Measurements from ENCODE around the gene ARID4B.
"Not testable (repeated sequence)": the region's sequence is repeated elsewhere in the genome, so short reads cannot be mapped to it uniquely, and the experiment has no call there.

Gene ARID4B

GRCh38 chr1:235270625-235271024 lies 57.4 kb downstream of the ARID4B start:
- no peaks in the 10 kb centered on the region for H3K9me2 ChIP-seq (replicated peaks; ENCODE audit: insufficient read depth, low read length)
- H3F3A ChIP-seq (ENCODE audit: insufficient read depth), result peaks cover 18% of the 10 kb centered on the region; the same call in 1 of the 2 replicates
- H3K27ac ChIP-seq (ENCODE audit: low read depth, low read length), result no peak overlapping the region
- no peak overlapping the region for H3K9ac ChIP-seq (ENCODE audit: low read length)
- peaks cover 96% of the 10 kb centered on the region for H3K79me2 ChIP-seq (ENCODE audit: insufficient read depth, low read length)
- H3K4me3 ChIP-seq (ENCODE audit: insufficient read depth, low read length, poor library complexity, severe bottlenecking), result no peak overlapping the region
- no peaks in the 10 kb centered on the region for H3K27me3 ChIP-seq (ENCODE audit: low read length)
- no peak overlapping the region for H2AFZ ChIP-seq (ENCODE audit: low read depth, low read length, severe bottlenecking)
- H3K4me2 ChIP-seq (ENCODE audit: low read depth, low read length, poor library complexity, severe bottlenecking), result no peak overlapping the region
- no peak for TF ChIP-seq EZH2phosphoT487 (conservative IDR thresholded peaks at IDR 0.05; ENCODE audit: low read length)
- TF ChIP-seq, protein P1, sequence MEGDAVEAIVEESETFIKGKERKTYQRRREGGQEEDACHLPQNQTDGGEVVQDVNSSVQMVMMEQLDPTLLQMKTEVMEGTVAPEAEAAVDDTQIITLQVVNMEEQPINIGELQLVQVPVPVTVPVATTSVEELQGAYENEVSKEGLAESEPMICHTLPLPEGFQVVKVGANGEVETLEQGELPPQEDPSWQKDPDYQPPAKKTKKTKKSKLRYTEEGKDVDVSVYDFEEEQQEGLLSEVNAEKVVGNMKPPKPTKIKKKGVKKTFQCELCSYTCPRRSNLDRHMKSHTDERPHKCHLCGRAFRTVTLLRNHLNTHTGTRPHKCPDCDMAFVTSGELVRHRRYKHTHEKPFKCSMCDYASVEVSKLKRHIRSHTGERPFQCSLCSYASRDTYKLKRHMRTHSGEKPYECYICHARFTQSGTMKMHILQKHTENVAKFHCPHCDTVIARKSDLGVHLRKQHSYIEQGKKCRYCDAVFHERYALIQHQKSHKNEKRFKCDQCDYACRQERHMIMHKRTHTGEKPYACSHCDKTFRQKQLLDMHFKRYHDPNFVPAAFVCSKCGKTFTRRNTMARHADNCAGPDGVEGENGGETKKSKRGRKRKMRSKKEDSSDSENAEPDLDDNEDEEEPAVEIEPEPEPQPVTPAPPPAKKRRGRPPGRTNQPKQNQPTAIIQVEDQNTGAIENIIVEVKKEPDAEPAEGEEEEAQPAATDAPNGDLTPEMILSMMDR (IDR thresholded peaks at IDR 0.05; ENCODE audit: insufficient read depth, low read length, poor library complexity, severe bottlenecking), result no peak
- no peaks in the 10 kb centered on the region for H3K9me3 ChIP-seq (ENCODE audit: insufficient read depth, low read length)
- no peaks in the 10 kb centered on the region for H3K36me3 ChIP-seq (ENCODE audit: low read length)
- peaks cover 15% of the 10 kb centered on the region for H4K20me1 ChIP-seq (ENCODE audit: low read depth, low read length)

GRCh38 chr1:235269990-235270389 lies 58.0 kb downstream of the ARID4B start:
- not testable (repeated sequence) for H3K27me3 ChIP-seq (ENCODE audit: low read length); H3K4me2 ChIP-seq (ENCODE audit: low read depth, low read length, poor library complexity, severe bottlenecking); H3K27ac ChIP-seq (ENCODE audit: low read depth, low read length); H3K4me3 ChIP-seq (ENCODE audit: insufficient read depth, low read length, poor library complexity, severe bottlenecking); H3K9me2 ChIP-seq (replicated peaks; ENCODE audit: insufficient read depth, low read length); H3K36me3 ChIP-seq (ENCODE audit: low read length); H3K9ac ChIP-seq (ENCODE audit: low read length); H3K9me3 ChIP-seq (ENCODE audit: insufficient read depth, low read length); H2AFZ ChIP-seq (ENCODE audit: low read depth, low read length, severe bottlenecking)
- peaks cover 12% of the 10 kb centered on the region; the same call in 1 of the 2 replicates for H3F3A ChIP-seq (ENCODE audit: insufficient read depth)
- peaks cover 19% of the 10 kb centered on the region for H4K20me1 ChIP-seq (ENCODE audit: low read depth, low read length)
- peaks cover 96% of the 10 kb centered on the region for H3K79me2 ChIP-seq (ENCODE audit: insufficient read depth, low read length)

DNA sequence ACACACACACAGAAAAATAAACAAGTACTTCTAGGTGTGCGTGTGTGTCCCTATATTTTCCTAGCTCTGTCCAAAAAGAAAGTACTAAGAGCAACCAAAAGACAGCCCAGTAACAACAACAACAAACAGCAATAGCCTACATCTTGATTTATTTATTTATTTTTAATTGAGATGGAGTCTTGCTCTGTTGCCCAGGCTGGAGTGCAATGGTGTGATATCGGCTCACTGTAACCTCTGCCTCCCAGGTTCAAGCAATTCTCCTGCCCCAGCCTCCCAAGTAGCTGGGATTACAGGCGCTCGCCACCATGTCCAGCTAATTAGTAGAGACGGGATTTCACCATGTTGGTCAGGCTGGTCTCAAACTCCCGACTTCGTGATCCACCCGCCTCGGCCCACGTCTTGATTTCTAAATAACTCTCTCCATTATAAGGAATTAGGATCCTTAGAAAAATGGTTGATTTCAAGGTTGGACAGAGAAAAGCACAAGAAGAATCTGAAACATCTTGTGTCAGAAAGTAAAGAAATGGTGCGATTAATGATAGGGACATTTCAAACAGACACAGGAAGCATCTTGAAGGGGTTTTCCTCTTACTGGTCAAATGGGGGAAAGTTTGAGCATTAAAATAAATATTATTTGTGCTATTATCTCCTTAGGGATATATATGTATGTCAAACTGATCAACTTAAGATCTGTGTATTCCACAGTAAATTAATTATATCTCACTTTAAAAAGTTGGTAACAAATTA lies 59.4 kb downstream of the ARID4B start:
- TF ChIP-seq EZH2phosphoT487 (conservative IDR thresholded peaks at IDR 0.05; ENCODE audit: low read length), result no peak
- TF ChIP-seq, protein P1 (IDR thresholded peaks at IDR 0.05; ENCODE audit: insufficient read depth, low read length, poor library complexity, severe bottlenecking), result no peak
- H3K9ac ChIP-seq (ENCODE audit: low read length), result no peak overlapping the region
- H3K9me3 ChIP-seq (ENCODE audit: insufficient read depth, low read length), result no peaks in the 10 kb centered on the region
- no peak overlapping the region for H3K4me2 ChIP-seq (ENCODE audit: low read depth, low read length, poor library complexity, severe bottlenecking)
- H2AFZ ChIP-seq (ENCODE audit: low read depth, low read length, severe bottlenecking), result no peak overlapping the region
- peaks cover 10% of the 10 kb centered on the region; the same call in 1 of the 2 replicates for H3F3A ChIP-seq (ENCODE audit: insufficient read depth)
- no peak overlapping the region for H3K27ac ChIP-seq (ENCODE audit: low read depth, low read length)
- no peaks in the 10 kb centered on the region for H3K36me3 ChIP-seq (ENCODE audit: low read length)
- H3K9me2 ChIP-seq (replicated peaks; ENCODE audit: insufficient read depth, low read length), result no peaks in the 10 kb centered on the region
- H3K4me3 ChIP-seq (ENCODE audit: insufficient read depth, low read length, poor library complexity, severe bottlenecking), result no peak overlapping the region
- peaks cover 19% of the 10 kb centered on the region; the same call in 1 of the 2 replicates for H4K20me1 ChIP-seq (ENCODE audit: low read depth, low read length)
- peaks cover 94% of the 10 kb centered on the region for H3K79me2 ChIP-seq (ENCODE audit: insufficient read depth, low read length)
- no peaks in the 10 kb centered on the region for H3K27me3 ChIP-seq (ENCODE audit: low read length)

GRCh38 chr1:235266967-235267366 lies 61.0 kb downstream of the ARID4B start:
- Histone ChIP-seq H4K20me1 (ENCODE audit: low read depth, low read length) (peaks cover 15% of the 10 kb centered on the region), H2AFZ (ENCODE audit: low read depth, low read length, severe bottlenecking) (no peak overlapping the region), H3K36me3 (ENCODE audit: low read length) (no peaks in the 10 kb centered on the region), H3K27ac (ENCODE audit: low read depth, low read length) (no peak overlapping the region), H3K9ac (ENCODE audit: low read length) (no peak overlapping the region), H3F3A (ENCODE audit: insufficient read depth) (peaks cover 9% of the 10 kb centered on the region; the same call in 1 of the 2 replicates), H3K9me3 (ENCODE audit: insufficient read depth, low read length) (no peaks in the 10 kb centered on the region), H3K4me2 (ENCODE audit: low read depth, low read length, poor library complexity, severe bottlenecking) (no peak overlapping the region), H3K4me3 (ENCODE audit: insufficient read depth, low read length, poor library complexity, severe bottlenecking) (no peak overlapping the region), H3K79me2 (ENCODE audit: insufficient read depth, low read length) (peaks cover 94% of the 10 kb centered on the region), H3K27me3 (ENCODE audit: low read length) (no peaks in the 10 kb centered on the region), H3K9me2 (replicated peaks; ENCODE audit: insufficient read depth, low read length) (no peaks in the 10 kb centered on the region)
- TF ChIP-seq EZH2phosphoT487 (conservative IDR thresholded peaks at IDR 0.05; ENCODE audit: low read length), result no peak
- TF ChIP-seq, protein P1 (IDR thresholded peaks at IDR 0.05; ENCODE audit: insufficient read depth, low read length, poor library complexity, severe bottlenecking), result no peak
